Hair follicle dermal papilla cell (primary cell): ENCODE data around the gene FRMPD4. TPM values are rescaled to one million over a fixed set of nuclear protein-coding genes. Genes with fewer than 3 reads are reported as not detected.

ENCODE experiments used
- small RNA-seq: library from RNA; depleted of rRNA; stranded (forward); fragments of <200 nt; gene quantifications from one replicate; pipeline ENCODE3, GENCODE V24; 2012
- total RNA-seq: library from RNA; depleted of rRNA; stranded (reverse); fragments of >200 nt; gene quantifications from 2 replicates; pipeline ENCODE4 v1.2.3, GENCODE V29; 2012

FRMPD4 gene
- total RNA-seq, result 0.16 and 0.24 TPM in 2 replicates

DNA sequence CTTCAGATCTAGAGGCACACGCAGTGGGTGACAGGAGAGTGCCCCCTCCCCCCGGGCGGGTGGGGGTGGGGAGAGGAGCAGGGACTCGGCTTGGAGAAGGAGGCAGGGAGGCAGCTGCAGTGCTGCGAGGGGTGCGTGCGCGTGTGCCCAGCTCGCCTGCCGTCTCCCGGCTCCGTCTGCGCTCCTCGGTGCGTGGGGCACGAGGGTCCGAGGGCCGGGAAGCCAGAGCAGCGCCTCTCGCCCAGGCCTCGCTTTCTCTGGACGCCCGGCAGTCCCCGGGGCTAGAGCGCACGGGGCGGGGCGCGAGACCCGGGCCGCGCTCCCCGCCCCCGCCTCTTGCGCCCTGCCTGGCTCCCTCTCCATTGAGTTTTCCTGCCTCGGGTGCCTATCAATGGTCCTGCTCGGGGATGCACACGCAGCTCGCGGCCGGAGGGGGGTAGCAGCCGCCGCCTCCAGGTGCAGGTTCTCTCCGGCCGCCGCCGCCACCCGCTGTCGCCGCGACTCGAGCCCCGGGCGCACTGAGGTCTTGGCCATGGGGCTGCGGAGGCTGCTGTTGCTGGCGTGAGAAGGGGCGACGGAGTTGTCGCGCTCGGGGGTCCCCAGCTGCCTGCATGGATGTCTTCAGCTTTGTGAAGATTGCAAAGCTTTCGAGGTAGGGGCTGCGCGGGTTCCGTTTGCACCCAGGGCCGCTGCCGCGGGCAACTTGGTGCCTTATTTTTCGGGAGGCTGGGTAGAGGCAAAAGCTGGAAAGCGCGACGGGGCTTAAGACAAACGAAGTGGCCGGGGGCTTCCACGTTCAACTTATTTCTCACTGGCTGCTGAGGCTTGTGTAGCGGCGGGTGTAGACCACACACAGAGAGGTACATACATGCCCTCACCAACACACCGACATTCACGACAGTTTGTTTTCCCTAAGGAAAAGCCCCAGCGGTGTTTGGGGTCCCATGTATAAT lies at the start of gene FRMPD4:
TSS of gene FRMPD4 (plus strand) at position 113 of the 953 bp plus-strand sequence. CDS start at position 612, 499 bp downstream.

Small RNA genes lying within 50 kb of the gene (small RNA-seq; reads per million reads assigned to genes)
- gene AC119619.1 (not detected), gene RF00019 (not detected), gene RN7SKP290 (not detected)
